Measurements from ENCODE around the gene SH2D3A.

Gene SH2D3A

GRCh38 chr19:6721773-6722172 is 45.5 kb downstream of the SH2D3A start:
- Histone ChIP-seq H3K9ac (ENCODE audit: low read length) (no peak overlapping the region), H3K27ac (ENCODE audit: low read length) (no peak overlapping the region), H3K36me3 (replicated peaks; ENCODE audit: insufficient read depth, low read length) (no peaks in the 10 kb centered on the region), H3K9me2 (replicated peaks; ENCODE audit: insufficient read depth, low read length) (no peaks in the 10 kb centered on the region), H3K4me2 (ENCODE audit: low read depth, low read length) (no peak overlapping the region), H3F3A (ENCODE audit: insufficient read depth, low read length) (no peaks in the 10 kb centered on the region; the same call in 1 of the 2 replicates), H3K9me3 (replicated peaks; ENCODE audit: insufficient read depth, low read length) (no peaks in the 10 kb centered on the region), H3K79me2 (ENCODE audit: low read length) (no peaks in the 10 kb centered on the region), H4K20me1 (ENCODE audit: insufficient read depth, low read length) (no peaks in the 10 kb centered on the region), H3K4me3 (ENCODE audit: low read length) (no peak overlapping the region), H3K27me3 (replicated peaks; ENCODE audit: insufficient read depth, low read length) (peaks cover 23% of the 10 kb centered on the region; the same call in 1 of the 2 replicates), H2AFZ (ENCODE audit: low read length) (no peak overlapping the region), H3K4me1 (ENCODE audit: low read length) (no peaks in the 10 kb centered on the region)
- TF ChIP-seq CTCF (IDR thresholded peaks at IDR 0.05; ENCODE audit: low read length) (no peak), EZH2 (optimal IDR thresholded peaks at IDR 0.05; ENCODE audit: low read depth, low read length) (no peak), EZH2phosphoT487 (IDR thresholded peaks at IDR 0.05; ENCODE audit: low read length) (no peak)
- DNase-seq = no peak

- Histone ChIP-seq H4K20me1 (ENCODE audit: insufficient read depth, low read length) (no peaks in the 10 kb centered on the region), H3K9me3 (replicated peaks; ENCODE audit: insufficient read depth, low read length) (no peaks in the 10 kb centered on the region), H3F3A (ENCODE audit: insufficient read depth, low read length) (no peaks in the 10 kb centered on the region; the same call in 1 of the 2 replicates), H3K9me2 (replicated peaks; ENCODE audit: insufficient read depth, low read length) (no peaks in the 10 kb centered on the region), H3K27me3 (replicated peaks; ENCODE audit: insufficient read depth, low read length) (peaks cover 30% of the 10 kb centered on the region), H3K9ac (ENCODE audit: low read length) (no peak overlapping the region), H3K27ac (ENCODE audit: low read length) (no peak overlapping the region), H2AFZ (ENCODE audit: low read length) (no peak overlapping the region), H3K36me3 (replicated peaks; ENCODE audit: insufficient read depth, low read length) (no peaks in the 10 kb centered on the region), H3K4me2 (ENCODE audit: low read depth, low read length) (no peak overlapping the region), H3K79me2 (ENCODE audit: low read length) (no peaks in the 10 kb centered on the region), H3K4me1 (ENCODE audit: low read length) (no peaks in the 10 kb centered on the region), H3K4me3 (ENCODE audit: low read length) (no peak overlapping the region)
- TF ChIP-seq CTCF (IDR thresholded peaks at IDR 0.05; ENCODE audit: low read length) (no peak), EZH2 (optimal IDR thresholded peaks at IDR 0.05; ENCODE audit: low read depth, low read length) (no peak), EZH2phosphoT487 (IDR thresholded peaks at IDR 0.05; ENCODE audit: low read length) (no peak)
- DNase-seq = no peak
Observed at GRCh38 chr19:6721138-6721474, 46.1 kb downstream of the SH2D3A start.

- Histone ChIP-seq H3K79me2 (ENCODE audit: low read length) (no peaks in the 10 kb centered on the region), H3K9me3 (replicated peaks; ENCODE audit: insufficient read depth, low read length) (no peaks in the 10 kb centered on the region), H3K9ac (ENCODE audit: low read length) (no peak within 1 kb of the TSS), H3K36me3 (replicated peaks; ENCODE audit: insufficient read depth, low read length) (no peaks in the 10 kb centered on the region), H3F3A (ENCODE audit: insufficient read depth, low read length) (no peaks in the 10 kb centered on the region; the same call in 1 of the 2 replicates), H3K9me2 (replicated peaks; ENCODE audit: insufficient read depth, low read length) (no peaks in the 10 kb centered on the region), H4K20me1 (ENCODE audit: insufficient read depth, low read length) (no peaks in the 10 kb centered on the region), H2AFZ (ENCODE audit: low read length) (no peak within 1 kb of the TSS), H3K27ac (ENCODE audit: low read length) (no peak within 1 kb of the TSS), H3K4me3 (ENCODE audit: low read length) (no peak within 1 kb of the TSS), H3K4me1 (ENCODE audit: low read length) (no peaks in the 10 kb centered on the region), H3K4me2 (ENCODE audit: low read depth, low read length) (no peak within 1 kb of the TSS), H3K27me3 (replicated peaks; ENCODE audit: insufficient read depth, low read length) (peaks cover 34% of the 10 kb centered on the region)
- no peak for DNase-seq
- TF ChIP-seq EZH2phosphoT487 (IDR thresholded peaks at IDR 0.05; ENCODE audit: low read length) = no peak
Observed at GRCh38 chr19:6720369-6721137, 46.7 kb downstream of the SH2D3A start, which contains the start of gene C3. Gene C3 (minus strand): TSS chr19:6720650. CDS start chr19:6720589, 61 bp downstream.

- Histone ChIP-seq H4K20me1 (ENCODE audit: insufficient read depth, low read length) (no peaks in the 10 kb centered on the region), H3K4me3 (ENCODE audit: low read length) (no peak overlapping the region), H3F3A (ENCODE audit: insufficient read depth, low read length) (no peaks in the 10 kb centered on the region; the same call in 1 of the 2 replicates), H3K4me1 (ENCODE audit: low read length) (no peaks in the 10 kb centered on the region), H3K9me3 (replicated peaks; ENCODE audit: insufficient read depth, low read length) (no peaks in the 10 kb centered on the region), H3K4me2 (ENCODE audit: low read depth, low read length) (no peak overlapping the region), H3K9ac (ENCODE audit: low read length) (no peak overlapping the region), H3K27ac (ENCODE audit: low read length) (no peak overlapping the region), H3K27me3 (replicated peaks; ENCODE audit: insufficient read depth, low read length) (peaks cover 36% of the 10 kb centered on the region), H2AFZ (ENCODE audit: low read length) (no peak overlapping the region), H3K36me3 (replicated peaks; ENCODE audit: insufficient read depth, low read length) (no peaks in the 10 kb centered on the region), H3K79me2 (ENCODE audit: low read length) (no peaks in the 10 kb centered on the region), H3K9me2 (replicated peaks; ENCODE audit: insufficient read depth, low read length) (no peaks in the 10 kb centered on the region)
- no peak for DNase-seq
- TF ChIP-seq EZH2 (optimal IDR thresholded peaks at IDR 0.05; ENCODE audit: low read depth, low read length) (no peak), CTCF (IDR thresholded peaks at IDR 0.05; ENCODE audit: low read length) (no peak), EZH2phosphoT487 (IDR thresholded peaks at IDR 0.05; ENCODE audit: low read length) (no peak)
Observed at GRCh38 chr19:6719992-6720368, 47.3 kb downstream of the SH2D3A start.
